Mucosa of gallbladder (tissue), 1 donor: ENCODE measurements around the gene DNAJC5. TPM values are rescaled to one million over a fixed set of nuclear protein-coding genes. Genes with fewer than 3 reads are reported as not detected.
A peak's percentile ranks its signal among the peaks of the same experiment; 100 is the strongest.
"Not testable (repeated sequence)": the region's sequence is repeated elsewhere in the genome, so short reads cannot be mapped to it uniquely, and the experiment has no call there.

Source experiments
- DNase-seq: peaks from one replicate; pipeline ENCODE4 v3.0.0-alpha.2; 2020; ENCODE audit warnings: low spot score
- total RNA-seq: library from RNA; stranded (reverse); gene quantifications from one replicate; pipeline ENCODE4 v1.2.1, GENCODE V29; 2021
- donor health status: DM: no; HTN: no; CAD: no.

The DNAJC5 gene
- total RNA-seq, 1 donor from 2014 or later: 53.0 TPM

GRCh38 chr20:63955281-63955826 is 60.4 kb downstream of the DNAJC5 start:
- no peak for DNase-seq

DNA sequence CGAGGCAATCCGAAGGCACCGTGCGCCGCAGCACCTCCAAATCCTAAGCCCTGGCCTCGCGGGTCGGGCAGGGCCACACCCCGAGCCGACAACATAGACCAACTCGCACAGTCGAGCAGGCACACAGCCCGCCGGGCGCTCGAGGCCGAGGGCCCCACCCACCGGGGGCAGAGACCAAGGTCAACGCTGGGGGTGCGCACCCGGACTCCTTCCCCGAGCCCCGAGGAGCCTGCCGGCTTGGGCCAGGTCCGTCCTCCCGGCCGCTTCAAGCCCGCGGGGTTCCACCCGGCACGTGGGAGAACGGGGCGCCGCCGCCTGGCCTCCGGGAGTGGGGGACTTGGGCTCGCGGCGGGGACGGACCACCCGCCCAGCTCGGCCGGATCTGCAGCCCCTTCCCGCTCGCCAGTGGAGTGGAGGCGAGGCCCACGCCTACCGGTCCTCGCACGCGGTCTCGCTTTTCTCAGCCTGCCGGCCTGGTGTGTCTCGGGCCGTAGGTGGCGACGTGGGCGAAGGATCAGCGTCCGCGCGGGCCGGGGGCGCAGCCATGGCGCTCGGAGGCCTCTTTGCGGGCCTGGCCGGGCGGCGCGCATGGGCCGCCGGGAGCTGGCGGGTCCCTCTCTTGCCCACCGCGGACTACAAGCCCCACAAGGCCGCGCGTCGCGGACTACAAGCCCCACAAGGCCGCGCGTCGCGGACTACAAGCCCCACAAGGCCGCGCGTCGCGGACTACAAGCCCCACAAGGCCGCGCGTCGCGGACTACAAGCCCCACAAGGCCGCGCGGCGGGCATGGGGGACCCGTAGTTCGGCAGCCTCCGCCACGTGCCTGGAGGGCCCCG is 61.1 kb downstream of the DNAJC5 start, which contains the start of gene UCKL1:
Gene UCKL1, minus strand, starts transcription at position 590 of the 837 bp plus-strand sequence. Its CDS starts 44 bp downstream, at position 546.
- DNase-seq: peak; percentile 95

- no peak for DNase-seq
Observed at GRCh38 chr20:63956664-63957003, 61.7 kb downstream of the DNAJC5 start.

DNA sequence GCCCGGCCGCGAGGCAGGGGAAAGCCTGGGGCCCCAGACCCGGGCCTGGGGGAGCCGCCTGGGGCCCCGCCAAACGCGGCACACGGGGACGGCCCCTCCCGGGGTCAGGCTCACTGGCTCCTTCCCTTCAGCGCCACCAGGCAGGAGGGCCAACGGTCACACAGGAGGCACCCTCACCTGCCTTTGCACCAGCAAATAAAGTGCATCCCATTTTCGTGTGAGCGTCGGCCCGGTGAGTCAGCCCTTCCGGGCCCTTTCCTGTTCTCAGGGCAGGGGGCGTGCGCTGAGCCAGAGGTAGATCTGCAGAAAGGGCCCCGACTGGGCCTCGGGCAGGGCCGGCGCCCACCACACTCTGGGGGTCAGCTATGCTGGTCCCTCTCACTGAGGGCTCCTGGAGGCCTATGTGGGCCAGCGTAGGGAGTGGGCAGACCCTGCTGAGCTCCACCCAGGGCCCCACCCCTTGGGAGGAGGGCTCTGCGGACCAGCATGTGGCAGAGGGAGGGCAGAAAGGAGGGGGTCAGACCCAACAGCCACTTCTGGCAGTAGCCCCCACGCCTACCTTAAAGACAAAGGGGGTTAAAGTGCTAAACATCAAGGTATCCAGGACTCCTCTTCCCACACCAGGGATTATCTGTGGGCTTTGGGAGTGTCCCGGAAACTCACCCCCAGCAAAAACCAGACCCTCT is 62.2 kb downstream of the DNAJC5 start:
- peak; percentile 60 for DNase-seq

DNA sequence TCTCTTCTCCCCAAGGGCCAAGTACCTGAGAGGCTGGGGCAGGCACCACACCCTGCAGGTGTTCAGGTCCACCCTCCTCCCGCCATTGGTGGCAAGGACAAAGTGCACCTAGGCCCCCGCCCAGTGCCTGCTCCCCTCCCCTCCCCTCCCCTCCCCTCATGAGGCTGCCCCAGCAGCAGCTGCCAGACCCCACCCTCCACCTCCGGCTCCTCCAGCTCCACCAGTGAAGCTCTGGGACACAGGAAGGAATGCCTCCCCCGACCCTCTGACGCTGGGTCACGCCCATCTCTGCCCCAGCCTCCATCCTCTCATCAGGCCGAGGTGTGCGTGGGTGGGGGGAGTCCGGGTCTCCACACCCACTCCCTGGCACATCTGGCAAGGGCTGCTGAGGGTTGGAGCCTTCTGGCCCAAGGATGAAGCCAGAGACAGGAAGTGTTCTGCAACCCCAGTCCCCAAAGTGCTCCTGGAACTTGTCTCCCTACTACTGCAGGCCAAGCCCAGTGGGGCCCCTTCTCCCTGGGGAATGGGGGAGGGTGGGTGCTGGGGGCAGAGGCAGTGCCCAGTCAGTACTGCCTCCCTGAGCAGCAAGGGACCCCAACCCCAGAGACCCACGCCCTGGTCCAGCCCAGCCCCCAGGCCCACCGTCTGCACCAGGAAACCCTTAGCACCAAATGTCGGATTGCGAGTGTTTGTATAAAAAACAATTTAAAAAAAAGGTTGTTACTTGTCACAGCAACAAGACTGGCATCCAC is 62.9 kb downstream of the DNAJC5 start:
- no peak for DNase-seq

GRCh38 chr20:63958471-63958870 is 63.5 kb downstream of the DNAJC5 start:
- no peak for DNase-seq

DNA sequence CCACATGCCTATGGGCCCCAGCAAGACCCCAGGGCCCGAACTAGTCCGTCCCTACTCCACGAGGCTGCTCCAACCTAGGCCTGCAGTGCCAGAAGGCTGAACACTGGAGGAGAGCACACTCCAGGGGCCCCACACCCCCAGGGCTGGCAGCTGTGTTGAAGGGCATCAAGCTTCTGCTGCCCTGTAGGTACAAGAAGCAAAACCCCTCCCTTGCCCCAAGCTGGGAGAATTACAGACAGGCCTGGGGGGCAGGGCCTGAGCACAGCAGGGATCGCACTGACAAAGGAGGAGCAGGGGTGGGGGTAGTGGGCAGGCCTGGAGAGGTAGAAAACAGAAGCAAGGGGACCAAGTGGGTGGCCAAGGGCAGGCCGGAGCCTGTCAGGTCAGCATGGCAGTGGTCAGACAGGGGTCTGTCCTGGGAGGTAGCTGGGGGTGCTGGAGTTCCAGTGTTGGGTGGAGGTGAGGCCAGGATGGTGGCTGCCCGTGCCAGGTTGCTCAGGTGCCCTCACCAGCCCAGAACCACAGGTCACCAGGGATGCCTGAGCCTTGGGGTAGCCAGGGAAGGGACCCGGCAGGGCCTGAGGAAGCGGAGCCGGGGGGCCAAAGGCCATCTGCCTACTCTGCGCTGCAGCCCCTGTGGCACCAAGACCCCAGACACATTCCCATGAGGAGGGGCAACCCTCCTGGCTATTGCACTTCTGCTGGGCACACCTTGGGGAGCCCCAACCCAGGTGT is 64.2 kb downstream of the DNAJC5 start:
- DNase-seq: no peak

DNA sequence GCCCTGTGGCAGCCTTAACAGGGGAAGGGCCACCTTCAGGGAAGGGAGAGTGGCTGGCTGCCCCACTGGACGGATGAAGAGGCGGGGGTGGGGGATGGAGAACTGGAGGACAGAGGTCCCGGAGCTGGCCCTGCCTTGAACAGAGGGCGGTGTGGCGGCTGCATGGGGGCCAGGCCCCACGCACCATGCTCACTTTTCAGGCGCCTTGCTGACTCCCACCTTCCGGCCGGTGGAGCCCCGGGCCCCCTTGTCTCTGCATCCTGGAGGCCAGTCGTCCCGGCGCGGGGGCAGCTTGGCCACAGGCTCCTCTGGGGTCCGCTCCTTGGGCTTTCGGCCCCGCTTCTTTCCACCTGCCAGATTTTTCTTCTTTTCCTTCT is 64.8 kb downstream of the DNAJC5 start:
- DNase-seq: no peak

- not testable (repeated sequence) for DNase-seq
Observed at GRCh38 chr20:63960654-63961621, 66.0 kb downstream of the DNAJC5 start.

GRCh38 chr20:63961664-63962425 is 66.9 kb downstream of the DNAJC5 start:
- DNase-seq: no peak

- DNase-seq: no peak
Observed at GRCh38 chr20:63962426-63963347, 67.8 kb downstream of the DNAJC5 start.

DNA sequence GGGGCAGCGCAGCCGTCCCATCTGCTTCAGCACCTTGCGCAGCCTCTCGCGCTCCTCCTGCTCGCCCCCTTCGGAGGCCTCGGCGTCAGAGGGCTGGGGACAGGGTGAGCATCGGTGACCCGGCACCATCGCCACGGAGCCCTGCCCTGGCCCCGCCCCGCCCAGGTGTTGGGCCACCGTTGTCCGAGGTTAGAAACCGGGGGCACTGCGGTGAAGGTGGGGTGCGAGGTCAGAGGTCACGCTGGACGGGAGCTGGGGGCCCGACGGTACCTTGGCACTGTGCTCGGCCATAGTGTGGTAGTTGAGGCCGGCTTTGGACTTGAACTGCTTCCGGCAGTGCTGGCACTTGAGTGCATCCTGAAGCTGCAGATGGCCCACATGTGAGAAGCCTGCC is 68.4 kb downstream of the DNAJC5 start:
- no peak for DNase-seq

GRCh38 chr20:63963784-63964301 is 68.9 kb downstream of the DNAJC5 start:
- no peak for DNase-seq

DNA sequence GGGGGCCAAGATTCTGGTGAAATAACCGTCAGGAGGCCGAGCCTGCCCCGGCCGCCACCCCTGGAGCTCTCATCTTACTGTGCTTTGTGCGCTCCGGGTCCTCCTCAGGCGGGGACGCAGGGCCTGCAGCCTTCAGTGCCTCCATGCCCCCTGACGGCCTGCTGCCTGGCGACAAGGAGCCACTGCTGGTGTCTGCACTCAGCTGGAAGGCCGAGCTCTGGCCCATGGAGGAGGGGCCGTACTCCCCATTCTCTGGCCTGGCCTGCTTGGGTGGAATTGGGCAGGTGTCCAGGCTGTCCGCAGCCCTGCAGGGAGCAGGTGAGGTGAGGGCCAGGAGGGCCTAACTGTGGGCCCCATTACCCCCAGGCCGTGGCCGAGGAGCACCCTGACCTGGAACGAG is 69.5 kb downstream of the DNAJC5 start:
- no peak for DNase-seq

DNA sequence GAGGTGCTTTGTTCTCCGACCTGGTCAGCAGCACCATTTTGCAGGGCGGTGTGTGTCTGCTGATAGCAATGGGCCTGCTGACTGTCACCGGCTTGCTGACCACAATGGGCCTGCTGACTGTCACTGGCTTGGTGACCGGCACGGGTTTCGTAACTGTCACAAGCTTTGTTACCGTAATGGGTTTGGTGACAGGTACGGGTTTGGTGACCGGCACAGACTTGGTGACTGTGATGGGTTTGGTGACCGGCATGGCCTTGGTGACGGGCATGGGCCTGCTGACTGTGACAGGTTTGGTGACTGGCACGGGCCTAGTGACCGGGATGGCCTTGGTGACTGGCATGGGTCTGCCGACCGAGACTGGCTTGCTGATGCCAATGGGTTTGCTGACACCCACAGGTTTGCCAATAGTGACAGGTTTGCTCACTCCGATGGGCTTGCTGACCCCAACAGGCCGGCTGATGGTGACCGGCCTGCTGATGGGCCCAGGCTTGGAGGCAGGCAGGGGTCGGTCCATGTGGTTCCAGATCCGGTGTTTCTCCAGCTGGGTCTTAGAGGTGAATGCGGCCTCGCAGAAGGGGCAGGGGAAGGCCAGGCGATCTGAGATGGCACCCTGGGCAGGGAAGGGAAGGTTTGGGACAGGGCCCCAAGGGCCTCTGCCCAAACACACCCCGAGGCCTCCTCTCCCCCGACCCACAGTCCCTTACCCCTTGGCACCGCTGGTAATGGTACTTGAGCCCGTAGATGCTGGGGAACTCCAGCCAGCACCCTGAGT is 71.4 kb downstream of the DNAJC5 start:
- DNase-seq: no peak

GRCh38 chr20:63966944-63967322 is 72.0 kb downstream of the DNAJC5 start:
- no peak for DNase-seq

GRCh38 chr20:63967330-63968135 is 72.6 kb downstream of the DNAJC5 start:
- no peak for DNase-seq
